ENCODE measurements around the gene LRGUK.

DNA sequence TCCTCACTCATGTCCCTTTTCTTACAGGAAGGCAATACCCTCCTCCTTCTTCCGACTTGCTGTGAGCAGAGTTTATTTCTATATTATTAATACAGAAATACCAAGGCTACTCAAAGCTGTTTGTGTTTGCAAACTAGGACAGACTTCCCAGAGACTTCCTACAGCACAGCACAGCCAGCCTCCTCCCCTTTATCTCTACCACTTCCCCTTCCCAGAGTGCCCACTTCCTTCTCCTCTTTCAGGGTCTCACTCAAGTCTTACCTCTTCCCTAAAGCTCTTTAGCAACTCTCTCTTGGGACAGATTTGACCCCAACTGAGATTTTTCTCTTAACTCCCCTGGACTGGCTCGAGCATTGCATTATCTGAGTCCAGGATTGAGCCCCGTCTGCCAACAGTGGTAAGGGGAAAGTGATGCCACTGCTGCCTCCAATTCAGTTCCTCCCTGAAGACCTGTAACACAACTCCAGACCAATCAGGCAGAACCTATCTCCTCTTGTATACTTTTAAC, 5.5 kb upstream of the LRGUK start:
- TF ChIP-seq, protein P1, sequence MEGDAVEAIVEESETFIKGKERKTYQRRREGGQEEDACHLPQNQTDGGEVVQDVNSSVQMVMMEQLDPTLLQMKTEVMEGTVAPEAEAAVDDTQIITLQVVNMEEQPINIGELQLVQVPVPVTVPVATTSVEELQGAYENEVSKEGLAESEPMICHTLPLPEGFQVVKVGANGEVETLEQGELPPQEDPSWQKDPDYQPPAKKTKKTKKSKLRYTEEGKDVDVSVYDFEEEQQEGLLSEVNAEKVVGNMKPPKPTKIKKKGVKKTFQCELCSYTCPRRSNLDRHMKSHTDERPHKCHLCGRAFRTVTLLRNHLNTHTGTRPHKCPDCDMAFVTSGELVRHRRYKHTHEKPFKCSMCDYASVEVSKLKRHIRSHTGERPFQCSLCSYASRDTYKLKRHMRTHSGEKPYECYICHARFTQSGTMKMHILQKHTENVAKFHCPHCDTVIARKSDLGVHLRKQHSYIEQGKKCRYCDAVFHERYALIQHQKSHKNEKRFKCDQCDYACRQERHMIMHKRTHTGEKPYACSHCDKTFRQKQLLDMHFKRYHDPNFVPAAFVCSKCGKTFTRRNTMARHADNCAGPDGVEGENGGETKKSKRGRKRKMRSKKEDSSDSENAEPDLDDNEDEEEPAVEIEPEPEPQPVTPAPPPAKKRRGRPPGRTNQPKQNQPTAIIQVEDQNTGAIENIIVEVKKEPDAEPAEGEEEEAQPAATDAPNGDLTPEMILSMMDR (IDR thresholded peaks at IDR 0.05; ENCODE audit: extremely low read depth in 1 of 2, insufficient read depth in 1 of 2, low read depth in 1 of 2, low read length in 2 of 2) = no peak
- no peak for TF ChIP-seq POLR2A (IDR thresholded peaks at IDR 0.05; ENCODE audit: low read depth, low read length)
- TF ChIP-seq EZH2 (IDR thresholded peaks at IDR 0.05; ENCODE audit: borderline replicate concordance, low read depth, low read length, severe bottlenecking) = no peak
- TF ChIP-seq POLR2AphosphoS5 (IDR thresholded peaks at IDR 0.05; ENCODE audit: insufficient read depth, low read depth, low read length) = no peak
- TF ChIP-seq, protein P2, sequence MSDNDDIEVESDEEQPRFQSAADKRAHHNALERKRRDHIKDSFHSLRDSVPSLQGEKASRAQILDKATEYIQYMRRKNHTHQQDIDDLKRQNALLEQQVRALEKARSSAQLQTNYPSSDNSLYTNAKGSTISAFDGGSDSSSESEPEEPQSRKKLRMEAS (IDR thresholded peaks at IDR 0.05; ENCODE audit: insufficient read depth, insufficient read length) = no peak
- TF ChIP-seq GATA2 (IDR thresholded peaks at IDR 0.05; ENCODE audit: insufficient read depth, insufficient read length, low read depth, low read length) = no peak
